NOMO-1 (cell line): ENCODE data around the gene SGO2.
A peak's percentile ranks its signal among the peaks of the same experiment; 100 is the strongest.

ENCODE experiments used
- DNase-seq, 2 experiments: peaks; one replicate each; lab custom pipeline; 2025; ENCODE audit not compliant: unreplicated experiment in 2 of 2; lab: John Stamatoyannopoulos, UW

The SGO2 gene

GRCh38 chr2:200525882-200526651 is at the start of gene SGO2:
TSS of gene SGO2 (plus strand) at chr2:200526207. CDS start at chr2:200532976, 6,769 bp downstream.
- peak; percentile 96 to 97 for DNase-seq

DNA sequence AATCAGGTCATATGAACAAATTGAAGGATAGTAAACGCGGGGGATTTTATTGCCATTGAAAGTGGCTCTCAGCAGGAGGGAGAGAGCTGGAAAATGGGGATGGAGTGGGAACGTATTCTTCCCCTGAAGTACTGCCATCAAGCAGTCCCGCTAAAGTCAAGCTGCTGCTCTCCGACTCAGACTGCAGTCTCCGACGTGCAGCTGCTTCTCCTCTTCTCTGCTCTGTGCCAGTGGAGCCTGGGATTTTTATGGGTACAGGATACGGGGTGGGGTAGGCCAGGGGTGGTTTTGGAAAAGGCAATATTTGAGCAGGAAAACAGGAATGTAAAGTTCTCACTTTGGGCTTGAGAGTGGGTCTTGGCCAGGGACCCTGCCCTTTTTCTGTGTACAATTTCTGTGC is 49.2 kb upstream of the SGO2 start:
- no peak for DNase-seq

DNA sequence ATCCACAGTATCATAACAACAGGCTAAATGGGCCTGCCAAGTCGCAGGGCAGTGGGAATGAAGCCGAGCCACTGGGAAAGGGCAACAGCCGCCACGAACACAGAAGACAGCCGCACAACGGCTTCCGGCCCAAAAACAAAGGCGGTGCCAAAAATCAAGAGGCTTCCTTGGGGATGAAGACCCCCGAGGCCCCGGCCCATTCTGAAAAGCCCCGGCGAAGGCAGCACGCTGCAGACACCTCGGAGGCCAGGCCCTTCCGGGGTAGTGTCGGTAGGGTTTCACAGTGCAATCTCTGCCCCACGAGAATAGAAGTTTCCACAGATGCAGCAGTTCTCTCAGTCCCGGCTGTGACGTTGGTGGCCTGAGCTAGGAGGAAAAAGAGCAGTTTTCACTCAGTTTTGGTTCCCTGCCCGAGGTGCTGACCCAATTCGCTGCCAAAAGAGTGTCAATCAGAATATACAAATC is 48.3 kb upstream of the SGO2 start:
- no peak for DNase-seq

GRCh38 chr2:200479692-200480265 is 46.2 kb upstream of the SGO2 start:
- DNase-seq, result no peak

- DNase-seq, result no peak
Observed at GRCh38 chr2:200482194-200482593, 43.8 kb upstream of the SGO2 start.

GRCh38 chr2:200483729-200484198 is 42.2 kb upstream of the SGO2 start:
- DNase-seq, result no peak

DNA sequence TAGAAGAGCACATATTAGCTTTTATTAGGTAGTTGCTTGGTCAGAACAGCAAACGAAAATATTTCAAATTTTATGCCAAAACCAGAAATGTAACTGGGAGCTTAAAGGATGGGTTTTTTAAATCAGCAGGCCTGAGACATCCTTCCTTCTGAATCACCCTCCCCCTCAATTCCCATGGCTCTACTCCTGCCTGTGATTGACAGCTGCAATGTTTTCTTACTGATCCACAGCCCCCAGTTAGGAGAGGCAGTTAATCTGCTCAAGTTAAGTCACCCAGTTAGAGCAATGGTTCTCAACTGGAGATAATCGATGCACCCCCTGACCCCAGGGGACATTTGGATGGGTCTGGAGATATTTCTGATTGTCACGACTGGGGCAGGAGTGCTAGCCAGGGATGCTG is 41.1 kb upstream of the SGO2 start:
- DNase-seq, result no peak

DNA sequence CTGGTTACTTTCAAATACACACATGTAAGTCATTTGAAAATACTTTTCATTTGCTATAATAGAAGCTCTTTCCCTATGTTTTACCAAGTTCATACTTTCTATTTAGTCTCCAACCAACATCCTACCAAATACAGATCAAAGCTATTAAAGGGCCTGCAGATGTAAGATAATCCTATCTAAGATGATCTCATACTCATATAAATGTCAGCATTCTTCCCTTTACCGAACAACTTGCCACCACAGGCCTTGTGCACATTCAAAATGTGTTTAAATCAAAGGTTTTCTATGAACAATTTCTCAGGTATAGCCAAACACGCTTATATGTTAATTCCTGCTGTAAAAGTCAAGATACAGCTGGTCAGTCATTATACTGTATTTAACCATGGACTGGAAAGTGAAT is 39.5 kb upstream of the SGO2 start:
- DNase-seq, result no peak

DNA sequence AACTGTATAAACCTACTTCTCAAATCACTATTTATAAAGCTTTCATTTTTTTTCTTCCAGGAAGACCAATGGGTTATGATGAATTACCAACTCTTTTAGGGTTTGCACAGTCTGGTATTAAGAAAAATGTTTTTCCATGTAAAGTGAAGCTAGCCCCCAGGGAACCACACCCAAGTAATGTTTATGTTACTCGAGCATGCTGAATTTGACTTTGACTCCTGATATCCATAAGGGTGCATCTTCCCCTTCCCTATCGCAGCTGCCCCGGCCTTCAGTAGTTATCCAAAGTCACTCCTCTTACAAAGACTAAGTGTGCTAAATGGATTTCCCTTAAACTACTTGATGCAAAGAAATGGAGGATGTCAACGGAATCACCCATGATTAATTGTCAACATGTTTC is 37.8 kb upstream of the SGO2 start:
- DNase-seq, result no peak

DNA sequence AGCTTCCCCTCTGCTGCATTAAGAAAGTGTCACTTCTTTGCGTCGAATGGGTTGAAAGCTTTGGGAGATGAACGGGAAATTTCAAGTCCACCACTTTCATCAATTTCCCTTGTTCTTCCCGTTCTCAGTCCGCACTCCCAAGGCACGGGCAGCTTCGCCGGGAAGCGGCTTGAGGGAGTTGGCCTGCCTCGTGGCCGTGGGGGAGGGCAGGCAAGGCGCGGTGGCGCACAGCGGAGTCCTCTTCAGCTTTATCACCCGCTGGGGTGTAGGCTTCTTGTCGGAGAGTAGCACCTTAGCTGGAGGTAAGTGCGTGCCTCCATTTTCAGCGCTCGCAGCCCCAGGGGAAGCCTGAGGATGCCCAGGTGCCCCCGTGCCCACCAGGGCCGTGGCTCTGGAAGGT is 36.0 kb upstream of the SGO2 start:
- DNase-seq, result no peak

DNA sequence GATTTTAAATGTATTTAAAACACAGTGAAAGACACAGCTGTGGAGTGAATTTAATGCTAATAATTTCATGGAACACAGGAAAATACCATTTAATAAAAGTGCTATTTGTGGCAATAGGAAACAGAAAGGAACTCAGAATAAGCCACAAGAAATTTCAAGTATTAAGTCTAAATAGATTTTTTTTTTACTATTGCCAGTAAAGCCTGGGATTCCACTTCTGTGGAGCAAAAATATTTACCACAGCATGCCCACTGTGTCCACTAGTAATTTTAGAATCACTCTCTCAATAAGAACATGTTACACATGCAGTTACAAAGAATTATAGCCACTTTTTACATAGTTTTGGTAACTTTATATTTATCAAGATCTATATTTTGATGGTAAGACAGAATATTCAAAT is 33.4 kb upstream of the SGO2 start:
- DNase-seq, result no peak

DNA sequence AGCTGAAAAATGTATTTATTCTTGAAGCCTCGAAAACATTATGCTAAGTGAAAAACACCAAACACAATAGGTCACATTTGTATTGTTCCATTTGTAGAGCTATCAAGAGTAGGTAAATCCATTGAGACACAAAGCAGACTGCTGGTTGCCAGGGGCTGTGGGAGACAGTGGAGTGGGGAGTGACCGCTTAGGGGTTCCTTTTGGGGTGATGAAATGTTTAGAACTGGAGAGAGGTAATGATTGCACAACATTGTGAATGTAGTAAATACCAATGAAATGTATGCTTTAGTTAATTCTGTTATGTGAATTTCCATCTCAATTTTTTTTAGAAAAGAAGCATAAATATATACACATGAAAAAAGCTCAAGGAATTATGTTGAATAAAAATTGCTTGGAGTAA is 32.0 kb upstream of the SGO2 start:
- DNase-seq, result no peak

DNA sequence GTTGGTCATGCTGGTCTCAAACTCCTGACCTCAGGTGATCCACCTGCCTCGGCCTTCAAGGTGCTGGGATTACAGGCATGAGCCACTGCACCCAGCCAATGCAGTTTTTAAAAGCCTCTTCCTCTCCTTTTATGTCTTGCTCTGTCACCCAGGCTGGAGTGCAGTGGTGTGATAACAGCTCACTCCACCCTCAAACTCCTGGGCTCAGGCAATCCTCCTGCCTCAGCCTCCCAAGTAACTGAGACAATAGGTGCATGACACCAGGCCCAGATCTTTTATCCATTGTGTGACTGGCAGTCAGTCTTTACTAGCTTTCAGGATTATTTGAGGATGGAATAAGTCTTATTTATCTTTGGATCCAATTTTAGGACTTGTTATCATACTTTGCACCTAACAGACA is 29.3 kb upstream of the SGO2 start:
- no peak for DNase-seq

GRCh38 chr2:200498402-200499162 is 27.4 kb upstream of the SGO2 start:
- no peak for DNase-seq

DNA sequence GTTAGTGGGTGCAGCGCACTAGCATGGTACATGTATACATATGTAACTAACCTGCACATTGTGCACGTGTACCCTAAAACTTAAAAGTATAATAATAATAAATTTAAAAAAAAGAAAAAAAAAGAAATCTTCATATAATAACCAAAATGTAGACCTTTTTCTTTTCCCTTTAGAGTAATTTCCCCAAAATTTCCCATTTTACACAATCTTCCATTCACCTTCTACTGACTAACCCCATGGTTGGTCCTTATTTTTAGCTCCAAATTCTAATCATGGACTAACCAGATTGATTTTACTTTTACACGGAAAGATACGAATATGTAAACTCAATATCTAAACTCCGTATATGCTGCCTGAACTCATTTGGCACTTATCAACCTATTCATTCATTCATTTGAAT is 23.8 kb upstream of the SGO2 start:
- no peak for DNase-seq

- no peak for DNase-seq
Observed at GRCh38 chr2:200506679-200507078, 19.3 kb upstream of the SGO2 start.

- no peak for DNase-seq
Observed at GRCh38 chr2:200507179-200507578, 18.8 kb upstream of the SGO2 start.

DNA sequence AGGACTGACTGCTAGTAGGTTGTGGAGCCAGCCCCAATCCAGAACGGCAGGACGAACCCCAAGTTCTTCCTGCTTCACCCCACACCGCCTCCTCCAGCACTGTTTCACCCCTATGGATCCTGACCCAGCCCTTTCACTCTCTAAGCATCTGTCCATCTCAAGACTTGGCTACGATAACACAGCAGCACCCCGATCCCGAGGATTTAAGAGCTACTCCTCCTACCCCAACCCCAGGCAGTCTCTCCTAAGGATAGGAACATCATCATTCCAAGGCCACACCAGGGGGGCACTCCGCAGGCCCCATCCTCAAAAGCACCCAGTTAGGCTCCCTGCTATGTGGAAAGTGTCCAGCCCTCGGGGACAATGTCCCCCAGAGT is 16.8 kb upstream of the SGO2 start:
- no peak for DNase-seq

GRCh38 chr2:200509612-200510433 is 16.2 kb upstream of the SGO2 start, which contains the start of gene KCTD18:
TSS of gene KCTD18 (minus strand) at chr2:200510068. CDS start at chr2:200507016, 3,052 bp downstream.
- DNase-seq, result peak; percentile 77 to 96

- no peak for DNase-seq
Observed at GRCh38 chr2:200515155-200515554, 10.9 kb upstream of the SGO2 start.

DNA sequence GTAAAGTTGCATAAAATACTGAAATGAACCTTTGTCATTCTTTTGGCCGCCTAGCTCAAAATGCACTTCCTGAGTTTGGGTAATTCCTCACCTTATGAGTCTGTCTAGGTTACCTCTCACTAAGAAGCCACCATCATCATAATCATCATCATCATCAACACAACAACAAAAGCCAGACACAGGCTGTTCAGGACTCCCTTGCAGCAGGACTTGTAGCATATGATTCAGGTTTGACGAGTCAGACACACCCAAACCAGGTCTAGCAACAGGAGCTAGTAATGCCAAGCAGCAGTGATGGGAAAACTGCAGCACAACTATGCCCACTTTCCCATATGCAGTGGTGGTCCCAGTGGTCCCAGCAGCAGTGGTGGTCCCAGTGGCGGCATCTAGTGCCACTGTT is 2.8 kb upstream of the SGO2 start:
- no peak for DNase-seq
